Measurements from ENCODE around the gene OTUB1.
A peak's percentile ranks its signal among the peaks of the same experiment; 100 is the strongest.

OTUB1 gene, protein sequence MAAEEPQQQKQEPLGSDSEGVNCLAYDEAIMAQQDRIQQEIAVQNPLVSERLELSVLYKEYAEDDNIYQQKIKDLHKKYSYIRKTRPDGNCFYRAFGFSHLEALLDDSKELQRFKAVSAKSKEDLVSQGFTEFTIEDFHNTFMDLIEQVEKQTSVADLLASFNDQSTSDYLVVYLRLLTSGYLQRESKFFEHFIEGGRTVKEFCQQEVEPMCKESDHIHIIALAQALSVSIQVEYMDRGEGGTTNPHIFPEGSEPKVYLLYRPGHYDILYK

DNA sequence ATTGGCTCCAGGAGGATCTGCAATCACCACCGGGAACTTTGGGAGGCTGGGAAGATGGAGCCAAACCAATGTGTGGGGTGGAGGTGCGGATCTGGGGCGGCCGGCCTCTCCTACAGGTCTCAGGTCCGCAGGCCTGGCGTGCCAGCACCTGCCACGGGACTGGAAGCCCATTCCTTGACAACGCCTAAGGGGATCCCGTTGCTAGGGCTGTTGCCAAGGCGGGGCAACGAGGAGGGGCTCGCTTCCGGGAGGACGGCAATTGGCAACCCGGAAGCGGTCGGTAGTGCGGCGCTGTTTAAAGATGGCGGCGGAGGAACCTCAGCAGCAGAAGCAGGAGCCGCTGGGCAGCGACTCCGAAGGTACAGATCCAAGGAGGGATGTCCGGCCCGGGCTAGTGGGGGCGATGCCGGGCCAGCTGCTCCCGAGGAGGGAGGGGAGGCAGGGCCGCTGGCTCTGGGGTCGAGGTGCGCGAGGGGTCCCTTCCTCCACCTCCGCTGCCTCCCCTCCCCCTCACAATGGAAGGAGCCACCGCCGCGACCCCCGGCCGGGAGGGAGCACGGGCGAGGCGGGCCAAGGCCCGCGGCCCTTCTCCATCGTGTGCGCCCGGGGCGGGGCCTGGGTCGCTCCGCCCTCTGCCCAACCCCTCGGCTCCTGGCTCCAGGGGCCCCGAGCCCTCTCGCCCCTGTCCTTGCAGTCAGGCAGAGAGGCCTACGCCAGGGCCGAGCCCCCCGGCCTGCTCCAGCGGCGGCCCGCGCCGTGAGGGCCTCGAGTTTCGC is at the start of gene OTUB1:
Gene OTUB1 (plus strand): TSS at position 283 of the 776 bp plus-strand sequence. CDS start 19 bp downstream, at position 302.
- peak within 1 kb of the TSS; percentile 100 for H3K4me3 ChIP-seq (ENCODE audit: low read depth, low read length)
- TF ChIP-seq, protein P1, sequence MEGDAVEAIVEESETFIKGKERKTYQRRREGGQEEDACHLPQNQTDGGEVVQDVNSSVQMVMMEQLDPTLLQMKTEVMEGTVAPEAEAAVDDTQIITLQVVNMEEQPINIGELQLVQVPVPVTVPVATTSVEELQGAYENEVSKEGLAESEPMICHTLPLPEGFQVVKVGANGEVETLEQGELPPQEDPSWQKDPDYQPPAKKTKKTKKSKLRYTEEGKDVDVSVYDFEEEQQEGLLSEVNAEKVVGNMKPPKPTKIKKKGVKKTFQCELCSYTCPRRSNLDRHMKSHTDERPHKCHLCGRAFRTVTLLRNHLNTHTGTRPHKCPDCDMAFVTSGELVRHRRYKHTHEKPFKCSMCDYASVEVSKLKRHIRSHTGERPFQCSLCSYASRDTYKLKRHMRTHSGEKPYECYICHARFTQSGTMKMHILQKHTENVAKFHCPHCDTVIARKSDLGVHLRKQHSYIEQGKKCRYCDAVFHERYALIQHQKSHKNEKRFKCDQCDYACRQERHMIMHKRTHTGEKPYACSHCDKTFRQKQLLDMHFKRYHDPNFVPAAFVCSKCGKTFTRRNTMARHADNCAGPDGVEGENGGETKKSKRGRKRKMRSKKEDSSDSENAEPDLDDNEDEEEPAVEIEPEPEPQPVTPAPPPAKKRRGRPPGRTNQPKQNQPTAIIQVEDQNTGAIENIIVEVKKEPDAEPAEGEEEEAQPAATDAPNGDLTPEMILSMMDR (IDR thresholded peaks at IDR 0.05; ENCODE audit: borderline replicate concordance, insufficient read depth, low read depth, low read length), result no peak

DNA sequence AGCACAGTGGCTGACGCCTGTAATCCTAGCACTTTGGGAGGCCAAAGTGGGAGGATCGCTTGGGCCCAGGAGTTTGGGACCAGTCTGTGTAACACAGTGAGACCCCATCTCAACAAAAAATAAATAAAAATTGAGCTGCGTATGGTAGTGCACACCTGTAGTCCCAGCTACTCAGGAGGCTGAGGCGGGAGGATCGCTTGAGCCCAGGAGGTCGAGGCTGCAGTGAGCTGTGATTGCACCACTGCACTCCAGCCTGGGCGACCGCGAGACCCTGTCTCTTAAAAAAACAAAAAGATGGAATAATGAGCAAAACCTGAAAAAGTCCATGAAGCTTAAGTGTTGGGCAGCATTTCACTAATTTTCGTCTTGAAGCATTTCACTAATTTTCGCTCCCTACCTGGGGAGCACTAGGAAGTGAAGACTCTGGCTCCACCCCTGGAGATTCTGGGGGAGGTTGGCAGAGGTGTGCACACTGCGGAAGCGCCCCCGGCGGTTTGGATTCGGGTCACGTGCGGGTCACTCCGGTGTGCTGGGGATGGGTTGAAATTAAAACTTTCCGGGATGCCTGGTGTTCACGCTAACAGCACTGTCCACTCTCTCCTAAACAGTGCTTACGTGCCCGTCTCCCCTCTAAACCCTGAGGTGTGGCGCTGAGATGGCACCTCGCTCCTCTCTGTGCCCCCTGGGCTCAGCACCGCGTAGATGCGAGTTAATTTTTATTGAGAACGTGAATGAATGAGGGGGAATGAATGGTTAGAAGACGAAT is 48.3 kb upstream of the OTUB1 start:
- TF ChIP-seq, protein P1 (IDR thresholded peaks at IDR 0.05; ENCODE audit: borderline replicate concordance, insufficient read depth, low read depth, low read length), result 0 out of 2 replicates have a peak, but pooled peaks have one; percentile 1

DNA sequence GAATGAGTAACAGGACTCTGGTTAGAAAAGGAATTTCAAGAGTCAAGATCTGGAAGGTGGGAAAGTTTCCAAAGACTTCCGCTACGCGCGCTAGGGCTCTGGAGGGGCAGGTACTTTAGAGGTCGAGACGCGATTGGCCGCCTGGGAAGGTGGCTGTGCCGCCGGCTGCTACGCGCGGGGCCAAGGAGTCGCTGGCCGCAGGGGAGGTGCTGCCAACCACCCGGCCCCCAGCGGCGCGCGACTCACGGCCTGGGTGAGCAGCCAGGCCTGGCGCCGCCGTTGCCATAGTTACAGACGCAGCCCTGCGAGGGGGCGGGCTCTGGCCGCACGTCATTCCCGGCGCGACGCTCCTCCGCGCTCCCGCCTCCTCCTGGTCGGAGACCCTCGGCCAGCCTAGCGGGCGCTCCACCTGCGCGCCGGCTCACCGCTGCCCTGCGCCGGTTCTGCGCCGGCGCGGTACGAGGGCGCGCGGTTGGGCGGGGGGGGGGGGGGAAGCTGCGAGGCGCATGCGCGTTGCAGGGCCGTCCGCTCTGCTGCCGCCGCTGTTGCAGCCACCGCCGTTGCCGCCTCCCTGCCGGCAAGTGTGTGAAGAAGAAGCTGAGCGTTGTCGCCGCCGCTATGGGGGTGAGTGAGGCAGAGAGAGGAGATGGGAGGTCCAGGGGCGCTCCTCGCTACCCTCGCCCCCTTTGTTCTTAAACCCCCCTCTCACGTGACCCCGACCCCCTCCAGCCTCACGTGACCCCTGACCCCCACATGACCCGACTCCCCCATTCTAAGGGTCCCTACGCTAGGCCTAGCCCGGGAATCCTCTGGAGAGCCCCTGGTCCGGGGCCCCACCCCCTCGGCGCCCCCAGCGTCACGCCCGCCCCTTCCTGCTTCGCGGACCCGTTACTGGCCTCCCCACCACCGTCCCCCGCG is 47.5 kb upstream of the OTUB1 start, which contains the start of gene NAA40:
Gene NAA40 (plus strand): TSS at position 524 of the 918 bp plus-strand sequence. CDS start 95 bp downstream, at position 619.
- H3K4me3 ChIP-seq (ENCODE audit: low read depth, low read length), result peak within 1 kb of the TSS; percentile 97
- TF ChIP-seq, protein P1 (IDR thresholded peaks at IDR 0.05; ENCODE audit: borderline replicate concordance, insufficient read depth, low read depth, low read length), result no peak

More for the DNA sequence above, 48.3 kb upstream of the OTUB1 start:
- peak overlapping the region; percentile 62 for H3K4me3 ChIP-seq (ENCODE audit: low read depth, low read length)

DNA sequence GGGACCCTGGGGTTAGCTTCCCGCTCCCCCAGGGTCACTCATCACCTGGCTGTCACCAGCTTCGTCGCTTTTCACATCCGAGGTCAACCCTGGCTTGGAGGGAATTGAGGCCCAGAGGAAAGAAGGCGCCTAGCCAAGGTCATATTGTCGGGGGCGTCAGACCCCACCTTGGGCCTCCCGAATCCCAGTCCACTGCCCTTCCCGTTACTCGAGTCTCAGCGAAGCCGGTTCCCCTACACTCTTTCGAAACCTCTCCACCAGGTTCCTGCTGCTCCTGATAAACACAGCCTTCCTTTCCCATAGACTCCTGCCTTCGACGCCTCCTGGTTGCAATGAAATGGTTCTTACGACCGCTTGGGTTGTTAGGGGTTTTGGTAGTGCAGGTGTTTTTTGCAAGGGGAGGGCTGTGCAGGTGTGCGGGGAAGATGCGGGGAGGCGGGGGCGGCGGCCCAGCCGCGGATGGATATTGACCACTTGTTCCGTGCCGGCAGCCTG is 46.8 kb upstream of the OTUB1 start:
- H3K4me3 ChIP-seq (ENCODE audit: low read depth, low read length), result peak overlapping the region; percentile 97
- TF ChIP-seq, protein P1 (IDR thresholded peaks at IDR 0.05; ENCODE audit: borderline replicate concordance, insufficient read depth, low read depth, low read length), result no peak

DNA sequence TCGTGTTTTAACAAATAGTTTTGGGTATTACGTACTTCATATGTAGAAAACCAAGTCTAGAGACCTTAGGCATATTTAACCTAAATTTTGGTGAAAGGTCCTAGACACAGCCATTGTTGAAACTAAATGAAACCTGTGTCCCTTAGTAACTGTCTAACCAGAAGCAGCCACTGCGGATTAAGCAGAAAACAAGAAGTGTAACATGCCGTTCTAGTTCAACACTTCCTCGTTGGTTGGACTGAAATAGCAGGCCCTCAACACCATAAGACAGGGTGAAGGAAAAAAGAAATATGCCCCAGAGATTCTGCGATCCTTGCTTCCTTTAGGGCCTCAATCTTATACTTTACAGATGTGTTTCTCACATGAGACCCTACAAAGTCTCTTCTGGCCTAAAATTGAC is 45.5 kb upstream of the OTUB1 start:
- TF ChIP-seq, protein P1 (IDR thresholded peaks at IDR 0.05; ENCODE audit: borderline replicate concordance, insufficient read depth, low read depth, low read length), result no peak
- H3K4me3 ChIP-seq (ENCODE audit: low read depth, low read length), result no peak overlapping the region

DNA sequence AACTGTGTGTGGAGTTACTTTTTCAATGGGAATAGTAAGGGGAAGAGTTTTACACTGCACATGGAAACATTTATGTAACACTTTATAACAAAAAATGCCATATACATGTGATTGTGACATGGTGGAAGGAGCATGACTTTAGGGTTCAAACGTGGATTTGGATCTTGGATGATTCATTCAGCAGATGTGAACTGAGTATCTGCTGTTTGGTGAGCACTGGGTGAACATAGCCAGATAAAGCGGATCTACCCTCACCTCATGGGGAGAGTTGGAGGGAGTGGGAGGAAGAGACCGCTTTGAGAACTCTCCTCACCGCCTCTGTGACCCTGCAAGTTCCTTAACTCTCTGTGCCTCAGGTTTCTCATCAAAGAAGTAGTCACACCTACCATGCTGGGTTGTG is 44.3 kb upstream of the OTUB1 start:
- H3K4me3 ChIP-seq (ENCODE audit: low read depth, low read length), result no peak overlapping the region
- TF ChIP-seq, protein P1 (IDR thresholded peaks at IDR 0.05; ENCODE audit: borderline replicate concordance, insufficient read depth, low read depth, low read length), result no peak
